Fibroblast of skin of scalp (primary cell): ENCODE measurements around the gene IDE.

ENCODE experiments used
- DNase-seq: peaks from one replicate; pipeline ENCODE4 v3.0.0-alpha.2; 2013

IDE gene

GRCh38 chr10:92567952-92568600, 5.8 kb downstream of the IDE start:
- peak; percentile 30 for DNase-seq

DNA sequence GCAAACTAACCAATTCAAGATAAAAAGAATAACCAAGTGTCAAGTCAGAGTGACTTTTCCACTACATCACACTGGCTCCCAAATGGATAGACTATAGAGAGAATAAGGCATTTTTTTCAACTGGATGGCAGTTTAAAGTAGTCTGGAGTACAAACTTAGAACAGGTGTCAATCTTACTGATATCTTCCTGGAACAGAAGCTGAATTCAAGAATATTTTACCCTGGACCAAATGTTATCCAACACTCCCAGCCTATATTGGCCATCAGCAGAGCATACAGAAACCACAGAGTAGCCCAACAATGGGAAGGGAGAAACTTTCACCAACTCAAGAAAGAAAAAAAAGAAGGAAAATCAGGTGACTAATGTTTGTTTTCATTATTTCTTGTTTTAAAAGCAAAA, 11.5 kb downstream of the IDE start:
- DNase-seq: no peak

DNA sequence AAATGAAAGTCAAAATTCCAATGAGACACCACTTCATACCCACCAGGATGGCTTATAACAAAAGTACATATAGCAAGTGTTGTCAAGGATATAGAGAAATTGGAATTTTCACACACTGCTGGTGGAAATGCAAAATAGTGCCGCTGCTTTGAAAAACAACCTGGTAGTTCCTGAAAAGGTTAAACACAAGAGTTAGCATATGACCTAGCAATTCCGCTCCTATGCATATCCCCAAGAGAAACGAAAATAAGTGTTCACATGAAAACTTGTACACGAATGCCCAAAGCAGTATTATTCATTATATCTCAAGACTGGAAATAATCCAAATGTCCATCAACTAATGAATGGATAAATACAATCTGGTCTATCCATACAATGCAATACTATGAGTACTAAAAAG, 14.8 kb downstream of the IDE start:
- no peak for DNase-seq

DNA sequence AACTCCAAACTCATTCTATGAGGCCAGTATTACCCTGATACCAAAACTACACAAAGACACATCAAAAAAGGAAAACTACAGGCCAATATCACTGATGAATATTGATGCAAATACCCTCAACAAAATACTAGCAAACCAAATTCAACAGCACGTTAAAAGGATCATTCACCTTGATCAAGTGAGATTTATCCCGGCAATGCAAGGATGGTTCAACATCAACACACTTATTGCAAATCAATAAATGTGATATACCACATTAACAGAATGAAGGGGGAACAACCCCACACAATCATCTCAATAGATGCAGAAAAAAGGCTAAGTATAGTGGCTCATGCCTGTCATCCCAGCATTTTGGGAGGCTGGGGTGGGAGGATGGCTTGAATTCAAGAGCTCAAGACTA, 19.9 kb downstream of the IDE start:
- no peak for DNase-seq

GRCh38 chr10:92552310-92552709, 21.6 kb downstream of the IDE start:
- no peak for DNase-seq

DNA sequence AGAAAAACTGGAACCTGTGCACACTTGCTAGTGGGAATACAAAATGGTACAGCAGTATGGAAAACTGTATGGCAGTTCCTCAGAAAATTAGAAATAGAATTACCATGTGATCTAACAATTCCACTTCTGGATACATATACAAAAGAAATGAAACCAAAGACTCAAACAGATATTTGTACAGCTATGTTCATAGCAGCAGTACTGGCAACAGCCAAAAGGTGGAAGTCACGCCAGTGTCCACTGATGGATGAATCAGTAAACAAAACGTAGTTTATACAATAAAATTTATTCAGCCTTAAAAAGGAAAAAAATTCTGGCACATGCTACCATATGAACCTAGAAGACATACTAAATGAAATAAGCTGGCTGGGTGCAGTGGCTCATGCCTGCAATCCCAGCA, 23.0 kb downstream of the IDE start:
- DNase-seq: no peak

- no peak for DNase-seq
These were observed 26.2 kb downstream of the IDE start for GRCh38 chr10:92547676-92548075.

GRCh38 chr10:92545556-92545955, 28.3 kb downstream of the IDE start:
- DNase-seq: no peak

GRCh38 chr10:92544296-92544695, 29.6 kb downstream of the IDE start:
- DNase-seq: peak; percentile 1

DNA sequence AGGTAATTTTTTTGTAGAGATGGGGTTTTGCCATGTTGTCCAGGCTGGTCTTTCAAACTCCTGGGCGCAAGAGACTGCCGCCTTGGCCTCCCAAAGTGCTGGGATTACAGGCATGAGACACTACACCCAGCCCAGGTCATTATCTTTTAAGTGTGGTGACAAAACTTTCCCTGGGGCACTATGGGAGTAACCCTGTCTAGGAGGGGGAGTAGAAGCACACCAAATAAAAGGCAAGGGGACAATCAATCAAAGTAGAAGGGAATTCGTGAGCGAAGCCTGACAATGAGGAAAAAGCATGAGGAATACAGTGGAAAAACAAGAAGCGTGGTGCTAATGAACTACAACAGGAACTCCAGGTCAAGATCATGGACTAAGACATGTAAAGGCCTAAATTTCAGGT, 31.4 kb downstream of the IDE start:
- DNase-seq: no peak

GRCh38 chr10:92541583-92541982, 32.3 kb downstream of the IDE start:
- DNase-seq: no peak

DNA sequence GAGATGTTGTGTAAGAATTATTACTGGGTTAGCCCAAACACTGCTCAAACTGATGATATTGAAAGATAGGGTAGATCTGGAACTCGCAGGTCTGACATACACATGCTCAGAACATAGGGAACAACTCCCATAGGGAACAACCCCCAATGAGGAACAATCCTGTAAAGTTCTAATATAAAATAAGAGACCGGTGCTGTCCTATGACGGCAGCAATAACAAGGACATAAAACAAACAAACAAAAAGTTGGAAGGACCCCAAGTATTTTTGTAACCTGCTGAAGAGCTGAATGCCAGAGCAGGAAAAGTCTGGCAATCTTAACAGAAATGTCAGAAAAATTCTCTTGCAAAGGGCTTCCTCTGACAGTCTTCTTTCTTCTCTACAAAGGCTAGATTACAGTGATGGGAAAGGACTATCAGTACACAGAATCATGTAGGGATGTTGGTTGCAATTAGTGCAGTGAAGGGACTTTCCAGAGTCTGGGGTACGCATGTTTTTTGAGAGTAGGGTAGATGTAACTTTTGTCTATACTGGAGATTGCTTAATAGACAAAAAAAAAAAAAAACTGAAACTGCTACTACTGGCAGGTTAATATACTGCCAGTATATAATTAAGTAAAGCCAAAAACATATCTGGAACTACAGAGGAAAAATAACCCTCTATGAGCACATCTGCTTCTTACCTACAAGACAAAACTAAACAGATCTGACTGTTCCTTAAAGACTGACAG, 35.5 kb downstream of the IDE start:
- no peak for DNase-seq

DNA sequence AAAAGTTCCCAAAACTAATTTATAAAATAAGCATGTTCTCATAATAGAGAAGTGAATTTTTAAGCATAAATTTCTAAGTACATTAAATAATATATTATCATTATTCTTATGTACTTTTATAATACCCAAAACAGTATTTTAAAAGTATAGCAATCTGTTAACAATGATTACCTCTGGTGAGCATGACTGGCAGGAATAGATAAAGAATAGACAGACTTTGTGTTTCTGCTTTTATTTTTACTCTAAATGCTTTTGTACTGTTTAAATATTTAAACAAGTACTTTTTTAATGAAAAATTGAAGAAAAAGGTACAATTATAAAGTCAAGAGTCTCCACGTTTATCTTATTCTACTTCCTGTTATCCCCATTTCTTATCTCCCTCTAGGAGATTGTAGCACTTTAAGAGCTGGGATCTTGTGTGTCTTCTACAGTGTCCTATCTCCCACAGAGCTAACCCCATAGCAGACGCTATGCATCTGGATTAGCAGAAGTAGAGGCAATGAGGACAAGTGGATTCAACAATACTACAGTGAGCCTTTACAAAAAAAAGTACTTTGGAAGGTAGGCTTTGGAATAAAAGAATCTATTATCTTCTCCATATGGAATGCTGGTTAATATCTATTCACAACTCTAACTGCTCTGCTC, 42.9 kb downstream of the IDE start:
- DNase-seq: no peak

- peak; percentile 65 for DNase-seq
These were observed 43.5 kb downstream of the IDE start for GRCh38 chr10:92530421-92530820.

DNA sequence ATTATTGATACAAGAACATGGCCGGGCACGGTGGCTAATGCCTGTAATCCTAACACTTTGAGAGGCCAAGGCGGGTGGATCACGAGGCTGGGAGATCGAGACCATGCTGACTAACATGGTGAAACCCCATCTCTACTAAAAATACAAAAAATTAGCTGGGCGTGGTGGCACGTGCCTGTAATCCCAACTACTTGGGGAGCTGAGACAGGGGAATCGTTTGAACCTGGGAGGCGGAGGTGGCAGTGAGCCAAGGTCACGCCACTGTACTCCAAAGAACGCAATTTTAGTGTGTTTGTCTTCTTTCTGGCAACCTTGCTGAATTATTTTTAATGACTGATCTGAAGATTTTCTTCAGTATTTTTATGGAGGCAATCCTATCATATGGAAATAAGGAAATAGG, 46.2 kb downstream of the IDE start:
- no peak for DNase-seq

GRCh38 chr10:92523639-92524038, 50.3 kb downstream of the IDE start:
- no peak for DNase-seq

DNA sequence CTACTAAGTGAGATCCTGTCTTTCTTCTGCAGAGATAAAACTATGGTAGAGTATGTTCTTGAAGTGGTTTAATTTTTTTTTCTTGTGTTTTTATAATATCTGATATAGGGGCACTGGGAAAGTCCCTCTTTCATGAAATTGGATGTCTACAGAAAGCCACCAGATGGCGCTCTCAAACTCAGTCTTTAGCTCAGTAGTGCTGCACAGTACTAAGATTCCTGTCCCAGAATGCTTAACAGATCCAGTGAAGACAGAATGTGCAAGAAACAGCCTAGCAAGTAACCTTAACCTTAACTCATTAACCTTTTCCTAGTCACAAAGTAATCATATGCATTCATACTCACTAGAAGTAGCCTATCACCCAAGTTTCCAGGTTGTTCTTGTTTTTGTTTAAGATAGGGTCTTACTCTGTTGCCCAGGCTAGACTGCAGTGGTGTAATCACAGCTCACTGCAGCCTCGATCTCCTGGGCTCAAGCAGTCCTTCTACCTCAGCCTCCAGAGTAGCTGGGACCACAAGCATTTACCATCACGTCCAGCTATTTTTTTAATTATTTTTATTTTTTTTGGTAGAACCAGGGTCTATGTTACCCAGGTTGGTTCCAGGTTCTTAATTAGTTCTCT, 56.7 kb downstream of the IDE start:
- peak; percentile 73 for DNase-seq

- no peak for DNase-seq
These were observed 65.0 kb downstream of the IDE start for GRCh38 chr10:92508866-92509265.

- no peak for DNase-seq
These were observed 67.6 kb downstream of the IDE start for GRCh38 chr10:92506336-92506735.

DNA sequence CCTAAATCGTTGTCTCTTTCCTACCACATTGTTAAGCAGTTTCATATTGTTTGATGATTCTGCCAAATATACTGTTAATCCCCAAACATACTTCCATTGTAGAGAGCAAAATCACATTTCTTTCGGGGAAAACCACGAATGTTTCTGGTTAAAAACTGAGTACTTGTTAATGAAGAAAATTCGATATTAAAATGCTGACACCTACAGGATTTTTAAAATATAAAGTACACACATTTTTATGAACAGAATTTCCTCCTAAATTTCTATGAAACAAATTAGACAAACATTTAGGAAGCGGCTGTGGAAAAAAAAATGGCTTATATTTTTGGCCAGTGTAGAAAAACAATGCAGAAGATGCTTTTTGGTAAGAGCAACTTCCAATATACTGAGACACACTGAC, 68.8 kb downstream of the IDE start:
- DNase-seq: no peak

GRCh38 chr10:92502296-92502808, 71.5 kb downstream of the IDE start:
- DNase-seq: peak; percentile 14

DNA sequence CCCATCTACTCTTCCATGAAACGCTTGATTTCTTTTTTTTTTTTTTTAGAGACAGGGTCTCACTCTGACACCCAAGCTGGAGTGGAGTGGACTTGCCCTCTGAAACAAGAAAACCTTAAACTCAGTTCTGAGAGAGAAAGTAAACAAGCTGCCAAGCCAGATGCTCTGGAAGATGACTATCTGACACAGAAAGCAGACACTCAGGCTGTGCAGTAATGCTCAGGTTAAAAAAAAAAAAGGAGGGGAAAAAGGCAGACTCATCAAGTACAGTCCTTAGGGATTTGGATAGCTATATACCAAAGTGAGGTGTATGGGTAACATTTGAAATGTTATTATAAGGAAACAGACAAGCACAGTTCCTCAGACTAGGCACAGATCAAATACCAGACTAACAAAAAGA, 80.5 kb downstream of the IDE start:
- no peak for DNase-seq

DNA sequence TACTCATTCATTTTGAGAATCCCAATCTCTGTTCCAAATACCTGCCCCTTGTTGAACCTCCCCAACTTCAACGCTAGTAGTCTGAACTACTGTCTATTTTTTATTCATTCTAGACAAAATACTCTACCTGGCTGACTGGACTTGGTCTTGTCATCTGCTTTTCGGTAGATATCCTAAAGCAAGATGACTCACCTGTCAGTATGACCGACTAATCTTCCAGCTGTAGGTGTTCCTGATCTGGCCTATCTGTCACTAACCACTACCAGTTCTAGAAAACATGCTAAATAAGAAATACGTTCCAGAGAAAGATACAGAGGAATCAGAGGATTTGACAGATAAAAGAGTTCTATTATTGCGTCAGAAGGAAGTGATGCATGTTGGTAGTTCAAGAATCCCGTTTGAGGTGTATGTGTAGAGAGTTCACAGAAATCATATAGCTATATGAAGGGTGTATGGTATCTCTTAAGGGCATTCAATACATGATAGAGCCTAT, 81.1 kb downstream of the IDE start:
- no peak for DNase-seq
